SK-N-SH treated with all-trans-retinoic acid at 6 μM for 48 hours (cell line): ENCODE results near the gene KRTAP10-10.

Source experiments
- ATAC-seq: fragments of 200-7000 bp; cut with Tn5 transposase; 3 replicates; pipeline ENCODE4 v1.9.1; 2020; ENCODE audit warnings: mild to moderate bottlenecking, moderate library complexity
- ARNTL ChIP-seq: fragments of 450-650 bp; formaldehyde crosslinking; IDR thresholded peaks from 2 replicates; pipeline ENCODE4 v1.5.0; 2020; ENCODE audit warnings: low read depth, mild to moderate bottlenecking, moderate library complexity, borderline replicate concordance
- BACH2 ChIP-seq: fragments of 250-450 bp; sonication (Bioruptor Pico); IDR thresholded peaks from 2 replicates; pipeline ENCODE4 v1.9.0; 2021; ENCODE audit warnings: mild to moderate bottlenecking, borderline replicate concordance
- CSDC2 ChIP-seq: fragments of 250-450 bp; sonication (Bioruptor Pico); IDR thresholded peaks from 2 replicates; pipeline ENCODE4 v1.5.0; 2020; ENCODE audit warnings: mild to moderate bottlenecking, moderate library complexity
- ESRRG ChIP-seq: fragments of 250-450 bp; sonication (Bioruptor Pico); IDR thresholded peaks from 2 replicates; pipeline ENCODE4 v1.6.1; 2021; ENCODE audit warnings: mild to moderate bottlenecking
- GLIS3 ChIP-seq: fragments of 250-450 bp; sonication (Bioruptor Pico); IDR thresholded peaks from 2 replicates; pipeline ENCODE4 v1.5.0; 2020; ENCODE audit warnings: mild to moderate bottlenecking, moderate library complexity
- PPARA ChIP-seq: fragments of 250-450 bp; sonication (Bioruptor Pico); IDR thresholded peaks from 2 replicates; pipeline ENCODE4 v1.5.0; 2020; ENCODE audit warnings: mild to moderate bottlenecking, borderline replicate concordance
- RARB ChIP-seq: fragments of 250-450 bp; sonication (Bioruptor Pico); IDR thresholded peaks from 2 replicates; pipeline ENCODE4 v1.8.0; 2021; ENCODE audit warnings: mild to moderate bottlenecking, moderate library complexity
- SNAI2 ChIP-seq: fragments of 250-450 bp; sonication (Bioruptor Pico); IDR thresholded peaks from 2 replicates; pipeline ENCODE4 v1.5.0; 2020; ENCODE audit warnings: mild to moderate bottlenecking, moderate library complexity
- TCF4 ChIP-seq: fragments of 250-450 bp; sonication (Bioruptor Pico); IDR thresholded peaks from 2 replicates; pipeline ENCODE4 v1.8.0; 2021; ENCODE audit warnings: mild to moderate bottlenecking, moderate library complexity, borderline replicate concordance
- TOX ChIP-seq: fragments of 250-450 bp; sonication (Bioruptor Pico); IDR thresholded peaks from 2 replicates; pipeline ENCODE4 v1.8.0; 2021; ENCODE audit warnings: mild to moderate bottlenecking, moderate library complexity, borderline replicate concordance
- ZC3H10 ChIP-seq: fragments of 250-450 bp; sonication (Bioruptor Pico); IDR thresholded peaks from 2 replicates; pipeline ENCODE4 v1.5.1; 2021; ENCODE audit warnings: mild to moderate bottlenecking, moderate library complexity
- ZFP3 ChIP-seq: fragments of 250-450 bp; sonication (Bioruptor Pico); IDR thresholded peaks from 2 replicates; pipeline ENCODE4 v1.5.0; 2020; ENCODE audit warnings: mild to moderate bottlenecking, moderate library complexity
- ZNF565 ChIP-seq: fragments of 450-650 bp; formaldehyde crosslinking; conservative IDR thresholded peaks from 2 replicates; pipeline ENCODE4 v1.5.0; 2020; ENCODE audit warnings: low read depth, mild to moderate bottlenecking, moderate library complexity
- ZNF70 ChIP-seq: fragments of 450-650 bp; formaldehyde crosslinking; IDR thresholded peaks from 2 replicates; pipeline ENCODE4 v1.5.0; 2020; ENCODE audit warnings: mild to moderate bottlenecking, moderate library complexity
- ZNF8 ChIP-seq: fragments of 450-650 bp; formaldehyde crosslinking; IDR thresholded peaks from 2 replicates; pipeline ENCODE4 v1.5.0; 2020; ENCODE audit warnings: mild to moderate bottlenecking, moderate library complexity
- TF ChIP-seq, protein P1 (sequence below): fragments of 250-450 bp; sonication (Bioruptor Pico); IDR thresholded peaks from 2 replicates; pipeline ENCODE4 v1.5.1; 2021; ENCODE audit warnings: mild to moderate bottlenecking, moderate library complexity
- TF ChIP-seq, protein P2 (sequence below): fragments of 250-450 bp; sonication (Bioruptor Pico); IDR thresholded peaks from 2 replicates; pipeline ENCODE4 v1.8.0; 2021; ENCODE audit warnings: low read depth, mild to moderate bottlenecking, moderate library complexity, borderline replicate concordance
- TF ChIP-seq, protein P3 (sequence below): fragments of 250-450 bp; sonication (Bioruptor Pico); IDR thresholded peaks from 2 replicates; pipeline ENCODE4 v1.5.0; 2020; ENCODE audit warnings: mild to moderate bottlenecking, moderate library complexity
- TF ChIP-seq, protein P4 (sequence below): fragments of 250-450 bp; sonication (Bioruptor Pico); IDR thresholded peaks from 2 replicates; pipeline ENCODE4 v1.8.0; 2020; ENCODE audit warnings: mild to moderate bottlenecking, moderate library complexity, borderline replicate concordance
- TF ChIP-seq, protein P5 (sequence below): fragments of 250-450 bp; sonication (Bioruptor Pico); IDR thresholded peaks from 2 replicates; pipeline ENCODE4 v1.5.1; 2020; ENCODE audit warnings: low read depth, mild to moderate bottlenecking, moderate library complexity

KRTAP10-10 gene

DNA sequence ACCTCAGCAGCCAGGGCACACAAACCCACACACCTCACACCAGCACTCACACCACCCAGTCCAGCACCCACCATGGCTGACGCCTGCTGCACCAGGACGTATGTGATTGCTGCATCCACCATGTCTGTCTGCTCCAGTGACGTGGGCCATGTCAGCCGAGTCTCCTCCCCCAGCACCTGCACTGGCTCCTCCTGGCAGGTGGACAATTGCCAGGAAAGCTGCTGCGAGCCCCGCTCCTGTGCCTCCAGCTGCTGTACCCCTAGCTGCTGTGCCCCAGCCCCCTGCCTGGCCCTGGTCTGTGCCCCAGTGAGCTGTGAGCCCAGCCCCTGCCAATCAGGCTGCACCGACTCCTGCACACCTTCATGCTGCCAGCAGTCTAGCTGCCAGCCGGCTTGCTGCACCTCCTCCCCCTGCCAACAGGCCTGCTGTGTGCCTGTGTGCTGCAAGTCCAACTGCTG, 25.1 kb upstream of the KRTAP10-10 start, which contains the start of gene KRTAP10-8 (continued):
- TF ChIP-seq, protein P1, sequence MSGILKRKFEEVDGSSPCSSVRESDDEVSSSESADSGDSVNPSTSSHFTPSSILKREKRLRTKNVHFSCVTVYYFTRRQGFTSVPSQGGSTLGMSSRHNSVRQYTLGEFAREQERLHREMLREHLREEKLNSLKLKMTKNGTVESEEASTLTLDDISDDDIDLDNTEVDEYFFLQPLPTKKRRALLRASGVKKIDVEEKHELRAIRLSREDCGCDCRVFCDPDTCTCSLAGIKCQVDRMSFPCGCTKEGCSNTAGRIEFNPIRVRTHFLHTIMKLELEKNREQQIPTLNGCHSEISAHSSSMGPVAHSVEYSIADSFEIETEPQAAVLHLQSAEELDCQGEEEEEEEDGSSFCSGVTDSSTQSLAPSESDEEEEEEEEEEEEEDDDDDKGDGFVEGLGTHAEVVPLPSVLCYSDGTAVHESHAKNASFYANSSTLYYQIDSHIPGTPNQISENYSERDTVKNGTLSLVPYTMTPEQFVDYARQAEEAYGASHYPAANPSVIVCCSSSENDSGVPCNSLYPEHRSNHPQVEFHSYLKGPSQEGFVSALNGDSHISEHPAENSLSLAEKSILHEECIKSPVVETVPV: no peak
- TF ChIP-seq ZFP3 (CRISPR knock-in tag) (no peak), ZNF565 (no peak), BACH2 (CRISPR knock-in tag) (no peak), ZC3H10 (CRISPR knock-in tag) (no peak), CSDC2 (no peak), PPARA (no peak)

DNA sequence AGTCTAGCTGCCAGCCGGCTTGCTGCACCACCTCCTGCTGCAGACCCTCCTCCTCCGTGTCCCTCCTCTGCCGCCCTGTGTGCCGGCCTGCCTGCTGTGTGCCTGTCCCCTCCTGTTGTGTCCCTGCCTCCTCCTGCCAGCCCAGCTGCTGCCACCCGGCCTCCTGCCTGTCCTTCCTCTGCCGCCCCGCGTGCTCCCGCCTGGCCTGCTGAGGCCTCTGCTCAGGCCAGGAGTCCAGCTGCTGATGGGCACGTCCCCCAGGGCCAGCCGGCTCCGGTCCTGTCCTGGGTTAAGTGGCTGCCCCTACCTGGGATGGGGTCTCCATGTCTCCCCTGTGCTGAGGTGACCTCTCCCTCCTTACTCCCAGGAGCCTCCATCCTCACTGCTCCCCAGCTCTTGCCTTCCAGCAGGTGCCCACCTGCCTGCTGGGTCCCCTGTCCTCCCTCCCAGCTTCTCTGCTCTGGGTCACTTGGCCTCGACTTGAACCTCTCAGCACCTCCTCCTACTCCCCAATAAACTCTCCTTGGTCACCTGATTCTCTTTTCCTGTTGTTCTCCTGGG, 24.4 kb upstream of the KRTAP10-10 start:
- ATAC-seq: no peak
- TF ChIP-seq PPARA (no peak), SNAI2 (no peak), CSDC2 (no peak)

DNA sequence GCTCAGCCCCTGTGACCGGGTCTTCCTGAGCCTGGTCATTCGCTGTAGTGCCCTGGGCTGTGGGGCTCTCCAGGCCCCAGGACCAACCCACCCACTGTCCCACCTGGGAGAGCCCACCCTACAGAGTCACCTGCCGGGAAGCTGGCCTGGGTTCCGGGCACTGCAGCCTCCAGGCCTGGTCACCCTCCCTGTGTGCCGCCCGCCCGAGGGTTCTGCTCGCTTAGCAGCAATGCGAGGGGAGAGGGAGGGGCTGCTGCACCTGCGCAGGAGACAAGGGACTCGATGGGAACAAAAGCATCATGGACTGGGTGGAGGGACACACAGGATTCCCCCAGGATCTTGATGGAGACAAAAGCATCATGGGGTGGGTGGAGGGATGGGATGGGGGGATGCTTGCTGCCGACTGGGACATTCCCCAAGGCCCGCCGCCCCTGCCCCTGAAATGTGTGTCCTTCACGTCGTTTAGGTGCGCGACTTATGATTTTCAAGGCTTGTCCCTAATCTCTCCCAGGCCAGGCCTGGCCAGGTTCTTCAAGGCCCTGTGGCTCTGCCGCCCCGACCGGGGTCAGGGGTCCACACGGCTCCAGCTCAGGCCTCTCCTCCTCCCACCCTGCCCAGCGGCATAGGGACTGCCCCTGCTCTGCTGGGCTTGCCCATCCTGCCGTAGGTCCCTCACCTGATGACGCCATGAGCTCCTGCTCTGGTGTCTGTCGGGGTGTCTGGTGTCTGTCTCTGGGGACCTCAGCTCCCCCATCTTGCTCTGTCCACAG, 23.6 kb upstream of the KRTAP10-10 start:
- TF ChIP-seq TCF4 (CRISPR knock-in tag) (no peak), ESRRG (CRISPR knock-in tag) (no peak), PPARA (no peak), ZNF70 (no peak), CSDC2 (no peak), TOX (CRISPR knock-in tag) (no peak), ZNF565 (no peak), ARNTL (no peak), GLIS3 (no peak), ZFP3 (CRISPR knock-in tag) (no peak), ZNF8 (CRISPR knock-in tag) (no peak)
- TF ChIP-seq, protein P2, sequence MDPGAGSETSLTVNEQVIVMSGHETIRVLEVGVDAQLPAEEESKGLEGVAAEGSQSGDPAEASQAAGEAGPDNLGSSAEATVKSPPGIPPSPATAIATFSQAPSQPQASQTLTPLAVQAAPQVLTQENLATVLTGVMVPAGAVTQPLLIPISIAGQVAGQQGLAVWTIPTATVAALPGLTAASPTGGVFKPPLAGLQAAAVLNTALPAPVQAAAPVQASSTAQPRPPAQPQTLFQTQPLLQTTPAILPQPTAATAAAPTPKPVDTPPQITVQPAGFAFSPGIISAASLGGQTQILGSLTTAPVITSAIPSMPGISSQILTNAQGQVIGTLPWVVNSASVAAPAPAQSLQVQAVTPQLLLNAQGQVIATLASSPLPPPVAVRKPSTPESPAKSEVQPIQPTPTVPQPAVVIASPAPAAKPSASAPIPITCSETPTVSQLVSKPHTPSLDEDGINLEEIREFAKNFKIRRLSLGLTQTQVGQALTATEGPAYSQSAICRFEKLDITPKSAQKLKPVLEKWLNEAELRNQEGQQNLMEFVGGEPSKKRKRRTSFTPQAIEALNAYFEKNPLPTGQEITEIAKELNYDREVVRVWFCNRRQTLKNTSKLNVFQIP (CRISPR knock-in tag): no peak
- TF ChIP-seq, protein P3, sequence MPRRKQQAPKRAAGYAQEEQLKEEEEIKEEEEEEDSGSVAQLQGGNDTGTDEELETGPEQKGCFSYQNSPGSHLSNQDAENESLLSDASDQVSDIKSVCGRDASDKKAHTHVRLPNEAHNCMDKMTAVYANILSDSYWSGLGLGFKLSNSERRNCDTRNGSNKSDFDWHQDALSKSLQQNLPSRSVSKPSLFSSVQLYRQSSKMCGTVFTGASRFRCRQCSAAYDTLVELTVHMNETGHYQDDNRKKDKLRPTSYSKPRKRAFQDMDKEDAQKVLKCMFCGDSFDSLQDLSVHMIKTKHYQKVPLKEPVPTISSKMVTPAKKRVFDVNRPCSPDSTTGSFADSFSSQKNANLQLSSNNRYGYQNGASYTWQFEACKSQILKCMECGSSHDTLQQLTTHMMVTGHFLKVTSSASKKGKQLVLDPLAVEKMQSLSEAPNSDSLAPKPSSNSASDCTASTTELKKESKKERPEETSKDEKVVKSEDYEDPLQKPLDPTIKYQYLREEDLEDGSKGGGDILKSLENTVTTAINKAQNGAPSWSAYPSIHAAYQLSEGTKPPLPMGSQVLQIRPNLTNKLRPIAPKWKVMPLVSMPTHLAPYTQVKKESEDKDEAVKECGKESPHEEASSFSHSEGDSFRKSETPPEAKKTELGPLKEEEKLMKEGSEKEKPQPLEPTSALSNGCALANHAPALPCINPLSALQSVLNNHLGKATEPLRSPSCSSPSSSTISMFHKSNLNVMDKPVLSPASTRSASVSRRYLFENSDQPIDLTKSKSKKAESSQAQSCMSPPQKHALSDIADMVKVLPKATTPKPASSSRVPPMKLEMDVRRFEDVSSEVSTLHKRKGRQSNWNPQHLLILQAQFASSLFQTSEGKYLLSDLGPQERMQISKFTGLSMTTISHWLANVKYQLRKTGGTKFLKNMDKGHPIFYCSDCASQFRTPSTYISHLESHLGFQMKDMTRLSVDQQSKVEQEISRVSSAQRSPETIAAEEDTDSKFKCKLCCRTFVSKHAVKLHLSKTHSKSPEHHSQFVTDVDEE (CRISPR knock-in tag): no peak
- TF ChIP-seq, protein P4, sequence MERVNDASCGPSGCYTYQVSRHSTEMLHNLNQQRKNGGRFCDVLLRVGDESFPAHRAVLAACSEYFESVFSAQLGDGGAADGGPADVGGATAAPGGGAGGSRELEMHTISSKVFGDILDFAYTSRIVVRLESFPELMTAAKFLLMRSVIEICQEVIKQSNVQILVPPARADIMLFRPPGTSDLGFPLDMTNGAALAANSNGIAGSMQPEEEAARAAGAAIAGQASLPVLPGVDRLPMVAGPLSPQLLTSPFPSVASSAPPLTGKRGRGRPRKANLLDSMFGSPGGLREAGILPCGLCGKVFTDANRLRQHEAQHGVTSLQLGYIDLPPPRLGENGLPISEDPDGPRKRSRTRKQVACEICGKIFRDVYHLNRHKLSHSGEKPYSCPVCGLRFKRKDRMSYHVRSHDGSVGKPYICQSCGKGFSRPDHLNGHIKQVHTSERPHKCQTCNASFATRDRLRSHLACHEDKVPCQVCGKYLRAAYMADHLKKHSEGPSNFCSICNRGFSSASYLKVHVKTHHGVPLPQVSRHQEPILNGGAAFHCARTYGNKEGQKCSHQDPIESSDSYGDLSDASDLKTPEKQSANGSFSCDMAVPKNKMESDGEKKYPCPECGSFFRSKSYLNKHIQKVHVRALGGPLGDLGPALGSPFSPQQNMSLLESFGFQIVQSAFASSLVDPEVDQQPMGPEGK (CRISPR knock-in tag): no peak
- TF ChIP-seq, all 23 proteins: peak for 0
- no peak for ATAC-seq

DNA sequence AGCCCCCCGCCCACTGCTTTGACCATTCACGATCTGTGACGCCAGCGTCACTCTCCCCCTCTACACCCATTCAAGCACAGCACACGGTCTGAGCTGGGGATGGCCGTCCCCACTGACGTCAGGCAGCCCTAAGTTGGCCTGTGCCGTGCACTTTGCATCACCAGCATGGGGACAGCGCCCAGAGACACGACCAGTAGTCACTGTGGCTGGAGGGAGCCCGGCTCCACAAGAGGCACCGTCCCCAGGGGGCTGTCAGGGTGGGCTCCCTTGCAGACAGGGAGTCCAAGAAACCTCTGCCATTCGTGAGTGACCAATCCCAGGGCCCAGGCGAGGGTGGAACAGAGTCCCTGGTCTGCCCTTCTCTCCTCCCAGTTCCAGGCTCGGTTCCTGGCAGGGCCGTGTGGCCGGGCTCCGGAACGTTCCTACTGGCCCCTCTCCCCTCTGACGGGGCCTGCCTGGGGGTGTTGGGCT, 23.0 kb upstream of the KRTAP10-10 start:
- TF ChIP-seq, protein P4 (CRISPR knock-in tag): no peak
- TF ChIP-seq PPARA (no peak), TCF4 (CRISPR knock-in tag) (no peak), TOX (CRISPR knock-in tag) (no peak), RARB (CRISPR knock-in tag) (no peak), SNAI2 (no peak), ZFP3 (CRISPR knock-in tag) (no peak), ZC3H10 (CRISPR knock-in tag) (no peak)
- TF ChIP-seq, protein P3 (CRISPR knock-in tag): no peak
- TF ChIP-seq, protein P5, sequence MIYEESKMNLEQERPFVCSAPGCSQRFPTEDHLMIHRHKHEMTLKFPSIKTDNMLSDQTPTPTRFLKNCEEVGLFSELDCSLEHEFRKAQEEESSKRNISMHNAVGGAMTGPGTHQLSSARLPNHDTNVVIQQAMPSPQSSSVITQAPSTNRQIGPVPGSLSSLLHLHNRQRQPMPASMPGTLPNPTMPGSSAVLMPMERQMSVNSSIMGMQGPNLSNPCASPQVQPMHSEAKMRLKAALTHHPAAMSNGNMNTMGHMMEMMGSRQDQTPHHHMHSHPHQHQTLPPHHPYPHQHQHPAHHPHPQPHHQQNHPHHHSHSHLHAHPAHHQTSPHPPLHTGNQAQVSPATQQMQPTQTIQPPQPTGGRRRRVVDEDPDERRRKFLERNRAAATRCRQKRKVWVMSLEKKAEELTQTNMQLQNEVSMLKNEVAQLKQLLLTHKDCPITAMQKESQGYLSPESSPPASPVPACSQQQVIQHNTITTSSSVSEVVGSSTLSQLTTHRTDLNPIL (CRISPR knock-in tag): no peak
- ATAC-seq: no peak
